ENCODE measurements around the gene SLC22A23. TPM values are rescaled to one million over a fixed set of nuclear protein-coding genes. Genes with fewer than 3 reads are reported as not detected.

SLC22A23 gene
- total RNA-seq, 1 experiment from 2014 or later: 6.8 TPM

- Histone ChIP-seq H4K5ac (ENCODE audit: insufficient read length, low read depth, low read length) (no peak overlapping the region), H2BK15ac (ENCODE audit: low read depth, low read length) (no peak overlapping the region), H3K79me2 (ENCODE audit: insufficient read depth, low read length) (no peaks in the 10 kb centered on the region), H3K79me1 (ENCODE audit: insufficient read depth, low read depth, low read length, poor library complexity, severe bottlenecking) (no peaks in the 10 kb centered on the region), H4K91ac (ENCODE audit: insufficient read length, low read depth, low read length) (no peak overlapping the region), H3K27me3 (ENCODE audit: insufficient read depth, low read length) (no peaks in the 10 kb centered on the region), H2BK12ac (ENCODE audit: insufficient read length, low read depth, low read length) (no peak overlapping the region), H3K9me3 (ENCODE audit: control insufficient read depth, low read depth, low read length) (no peaks in the 10 kb centered on the region), H3K23ac (ENCODE audit: insufficient read length, low read depth, low read length) (no peak overlapping the region), H3K4me2 (ENCODE audit: insufficient read depth, insufficient read length, low read length) (no peak overlapping the region), H3K14ac (ENCODE audit: insufficient read depth, low read length) (no peak overlapping the region), H4K20me1 (ENCODE audit: control insufficient read depth, insufficient read depth, insufficient read length) (no peaks in the 10 kb centered on the region), H4K8ac (replicated peaks; ENCODE audit: insufficient read length, low read depth, low read length) (no peak overlapping the region), H2AK5ac (ENCODE audit: insufficient read length, low read length) (no peak overlapping the region), H3K9ac (ENCODE audit: extremely low read depth, insufficient read length, low read length) (no peak overlapping the region), H3T11ph (ENCODE audit: low read length) (no peak overlapping the region), H3K4me1 (ENCODE audit: insufficient read depth, low read length) (no peaks in the 10 kb centered on the region), H2BK20ac (ENCODE audit: low read depth, low read length, poor library complexity, severe bottlenecking) (no peak overlapping the region), H2BK5ac (ENCODE audit: insufficient read length, low read length) (no peak overlapping the region), H3K27ac (ENCODE audit: insufficient read length, low read depth, low read length) (no peak overlapping the region), H3K4ac (ENCODE audit: low read depth, low read length) (no peak overlapping the region), H3K23me2 (ENCODE audit: insufficient read length, low read depth, low read length, poor library complexity, severe bottlenecking) (no peaks in the 10 kb centered on the region), H2BK120ac (ENCODE audit: low read depth, low read length, poor library complexity, severe bottlenecking) (no peak overlapping the region), H3K18ac (ENCODE audit: insufficient read length, low read depth, low read length) (no peak overlapping the region), H2AFZ (ENCODE audit: low read length) (no peak overlapping the region), H3K56ac (ENCODE audit: insufficient read length, low read depth, low read length) (no peak overlapping the region)
- no peak for DNase-seq
- H3K4me3 Mint-ChIP-seq: no peak overlapping the region
- no peaks in the 10 kb centered on the region for H3K9me3 Mint-ChIP-seq
- WGBS (ENCODE audit: extremely low coverage, insufficient read length, low lambda C conversion rate): no CpG with 5 or more reads among the region's 7 CpGs
- peaks cover 8 to 23% of the 10 kb centered on the region in 2 experiments; a peak in 3 of 4 replicates for H3K4me1 Mint-ChIP-seq
- H3K36me3 Mint-ChIP-seq (ENCODE audit: insufficient read depth in 1 of 3, low read depth in 3 of 3): peaks cover 0 to 4% (median 0%) of the 10 kb centered on the region in 3 experiments; a peak in 2 of 7 replicates
- H3K27me3 Mint-ChIP-seq (ENCODE audit: low read depth): no peaks in the 10 kb centered on the region; the same call in 1 of the 2 replicates
- no peak for TF ChIP-seq CTCF (conservative IDR thresholded peaks at IDR 0.05)
- no peak overlapping the region for H3K27ac Mint-ChIP-seq
Observed at GRCh38 chr6:3314176-3314575, 142.7 kb downstream of the SLC22A23 start.
